ENCODE results near the gene CLCF1.

Gene CLCF1

GRCh38 chr11:67413266-67413849 lies 40.0 kb upstream of the CLCF1 start:
- Histone ChIP-seq H3K4me1 (ENCODE audit: insufficient read depth, low read length) (peaks cover 5% of the 10 kb centered on the region), H3K36me3 (ENCODE audit: insufficient read depth, low read length) (no peaks in the 10 kb centered on the region), H3K9me3 (ENCODE audit: low read length) (no peaks in the 10 kb centered on the region), H3K27me3 (ENCODE audit: insufficient read depth, low read length) (no peaks in the 10 kb centered on the region), H3K4me3 (ENCODE audit: low read length) (no peak overlapping the region), H2AFZ (ENCODE audit: low read depth, low read length) (no peak overlapping the region)

- Histone ChIP-seq H3K36me3 (ENCODE audit: insufficient read depth, low read length) (no peaks in the 10 kb centered on the region), H3K4me3 (ENCODE audit: low read length) (no peak overlapping the region), H2AFZ (ENCODE audit: low read depth, low read length) (no peak overlapping the region), H3K27me3 (ENCODE audit: insufficient read depth, low read length) (no peaks in the 10 kb centered on the region), H3K9me3 (ENCODE audit: low read length) (no peaks in the 10 kb centered on the region), H3K4me1 (ENCODE audit: insufficient read depth, low read length) (peaks cover 5% of the 10 kb centered on the region)
These were observed 39.2 kb upstream of the CLCF1 start for GRCh38 chr11:67412495-67413179.

- no peaks in the 10 kb centered on the region for H3K36me3 ChIP-seq (ENCODE audit: insufficient read depth, low read length)
- no peak overlapping the region for H3K4me3 ChIP-seq (ENCODE audit: low read length)
- no peaks in the 10 kb centered on the region for H3K27me3 ChIP-seq (ENCODE audit: insufficient read depth, low read length)
- peaks cover 5% of the 10 kb centered on the region for H3K4me1 ChIP-seq (ENCODE audit: insufficient read depth, low read length)
- no peaks in the 10 kb centered on the region for H3K9me3 ChIP-seq (ENCODE audit: low read length)
- no peak overlapping the region for H2AFZ ChIP-seq (ENCODE audit: low read depth, low read length)
These were observed 38.4 kb upstream of the CLCF1 start for GRCh38 chr11:67411785-67412152.

- no peaks in the 10 kb centered on the region for H3K27me3 ChIP-seq (ENCODE audit: insufficient read depth, low read length)
- no peaks in the 10 kb centered on the region for H3K36me3 ChIP-seq (ENCODE audit: insufficient read depth, low read length)
- H3K9me3 ChIP-seq (ENCODE audit: low read length), result no peaks in the 10 kb centered on the region
These were observed 37.8 kb upstream of the CLCF1 start for GRCh38 chr11:67410984-67411784.

GRCh38 chr11:67410369-67410831 lies 37.0 kb upstream of the CLCF1 start:
- Histone ChIP-seq H3K4me1 (ENCODE audit: insufficient read depth, low read length) (peaks cover 5% of the 10 kb centered on the region), H2AFZ (ENCODE audit: low read depth, low read length) (no peak overlapping the region)

More at GRCh38 chr11:67410984-67411784, 37.8 kb upstream of the CLCF1 start:
- Histone ChIP-seq H2AFZ (ENCODE audit: low read depth, low read length) (no peak overlapping the region), H3K4me1 (ENCODE audit: insufficient read depth, low read length) (peaks cover 5% of the 10 kb centered on the region), H3K4me3 (ENCODE audit: low read length) (no peak overlapping the region)

GRCh38 chr11:67409781-67410368 lies 36.5 kb upstream of the CLCF1 start:
- H3K27me3 ChIP-seq (ENCODE audit: insufficient read depth, low read length), result no peaks in the 10 kb centered on the region
- peaks cover 5% of the 10 kb centered on the region for H3K4me1 ChIP-seq (ENCODE audit: insufficient read depth, low read length)
- H2AFZ ChIP-seq (ENCODE audit: low read depth, low read length), result no peak overlapping the region

More at GRCh38 chr11:67410369-67410831, 37.0 kb upstream of the CLCF1 start:
- Histone ChIP-seq H3K9me3 (ENCODE audit: low read length) (no peaks in the 10 kb centered on the region), H3K36me3 (ENCODE audit: insufficient read depth, low read length) (no peaks in the 10 kb centered on the region), H3K4me3 (ENCODE audit: low read length) (no peak overlapping the region), H3K27me3 (ENCODE audit: insufficient read depth, low read length) (no peaks in the 10 kb centered on the region)

GRCh38 chr11:67409261-67409666 lies 35.9 kb upstream of the CLCF1 start:
- H3K36me3 ChIP-seq (ENCODE audit: insufficient read depth, low read length), result no peaks in the 10 kb centered on the region
- H3K27me3 ChIP-seq (ENCODE audit: insufficient read depth, low read length), result no peaks in the 10 kb centered on the region
- H3K4me3 ChIP-seq (ENCODE audit: low read length), result no peak overlapping the region
- H3K4me1 ChIP-seq (ENCODE audit: insufficient read depth, low read length), result peaks cover 5% of the 10 kb centered on the region
- H2AFZ ChIP-seq (ENCODE audit: low read depth, low read length), result no peak overlapping the region
- no peaks in the 10 kb centered on the region for H3K9me3 ChIP-seq (ENCODE audit: low read length)

More at GRCh38 chr11:67409781-67410368, 36.5 kb upstream of the CLCF1 start:
- Histone ChIP-seq H3K9me3 (ENCODE audit: low read length) (no peaks in the 10 kb centered on the region), H3K36me3 (ENCODE audit: insufficient read depth, low read length) (no peaks in the 10 kb centered on the region), H3K4me3 (ENCODE audit: low read length) (no peak overlapping the region)

- H2AFZ ChIP-seq (ENCODE audit: low read depth, low read length), result no peak overlapping the region
- no peaks in the 10 kb centered on the region for H3K9me3 ChIP-seq (ENCODE audit: low read length)
- no peaks in the 10 kb centered on the region for H3K36me3 ChIP-seq (ENCODE audit: insufficient read depth, low read length)
- peaks cover 7% of the 10 kb centered on the region for H3K4me1 ChIP-seq (ENCODE audit: insufficient read depth, low read length)
- no peak overlapping the region for H3K4me3 ChIP-seq (ENCODE audit: low read length)
- no peaks in the 10 kb centered on the region for H3K27me3 ChIP-seq (ENCODE audit: insufficient read depth, low read length)
These were observed 35.2 kb upstream of the CLCF1 start for GRCh38 chr11:67408437-67409200.

- Histone ChIP-seq H3K4me3 (ENCODE audit: low read length) (no peak overlapping the region), H3K27me3 (ENCODE audit: insufficient read depth, low read length) (no peaks in the 10 kb centered on the region), H3K9me3 (ENCODE audit: low read length) (no peaks in the 10 kb centered on the region), H2AFZ (ENCODE audit: low read depth, low read length) (no peak overlapping the region), H3K4me1 (ENCODE audit: insufficient read depth, low read length) (peaks cover 8% of the 10 kb centered on the region), H3K36me3 (ENCODE audit: insufficient read depth, low read length) (no peaks in the 10 kb centered on the region)
These were observed 34.3 kb upstream of the CLCF1 start for GRCh38 chr11:67407688-67408163.

GRCh38 chr11:67406969-67407687 lies 33.7 kb upstream of the CLCF1 start:
- Histone ChIP-seq H3K36me3 (ENCODE audit: insufficient read depth, low read length) (no peaks in the 10 kb centered on the region), H3K9me3 (ENCODE audit: low read length) (no peaks in the 10 kb centered on the region), H3K4me1 (ENCODE audit: insufficient read depth, low read length) (peaks cover 8% of the 10 kb centered on the region), H3K27me3 (ENCODE audit: insufficient read depth, low read length) (no peaks in the 10 kb centered on the region), H2AFZ (ENCODE audit: low read depth, low read length) (no peak overlapping the region), H3K4me3 (ENCODE audit: low read length) (no peak overlapping the region)

GRCh38 chr11:67406420-67406968 lies 33.1 kb upstream of the CLCF1 start:
- Histone ChIP-seq H3K36me3 (ENCODE audit: insufficient read depth, low read length) (no peaks in the 10 kb centered on the region), H3K4me1 (ENCODE audit: insufficient read depth, low read length) (peaks cover 11% of the 10 kb centered on the region), H3K27me3 (ENCODE audit: insufficient read depth, low read length) (no peaks in the 10 kb centered on the region), H3K9me3 (ENCODE audit: low read length) (no peaks in the 10 kb centered on the region), H3K4me3 (ENCODE audit: low read length) (no peak overlapping the region), H2AFZ (ENCODE audit: low read depth, low read length) (no peak overlapping the region)
